Testis (tissue), 3 donors: ENCODE results near the gene EYA2. TPM values are rescaled to one million over a fixed set of nuclear protein-coding genes. Genes with fewer than 3 reads are reported as not detected.

Experiments
- DNase-seq: peaks from one replicate; pipeline ENCODE4 v3.0.0-alpha.2; 2019
- H3K27ac ChIP-seq, 2 donors: fragments of 200-600 bp; sonication (generic); one replicate each; pipeline ENCODE4 v1.5.1; 2019
- H3K27me3 ChIP-seq: fragments of 200-600 bp; sonication (generic); one replicate; pipeline ENCODE4 v1.5.1; 2019
- H3K36me3 ChIP-seq: fragments of 200-600 bp; sonication (generic); one replicate; pipeline ENCODE4 v1.5.1; 2017; ENCODE audit warnings: low read depth; ENCODE audit errors: missing control alignments
- H3K4me1 ChIP-seq: fragments of 200-600 bp; sonication (generic); one replicate; pipeline ENCODE4 v1.5.1; 2019
- H3K4me3 ChIP-seq, 2 donors: fragments of 200-600 bp; sonication (generic); one replicate each; pipeline ENCODE4 v1.5.1; 2017 to 2019
- H3K9me3 ChIP-seq: fragments of 200-600 bp; sonication (generic); one replicate; pipeline ENCODE4 v1.5.1; 2017
- CTCF ChIP-seq, 3 experiments: fragments of 450-650 bp in 2 of 3; fragments of 200-600 bp in 1 of 3; sonication (generic) in 1 of 3; IDR thresholded peaks; one replicate each; pipeline ENCODE4 v1.5.1; 2016 to 2019; ENCODE audit warnings: antibody characterized with exemption in 3 of 3, mild to moderate bottlenecking in 2 of 3, moderate library complexity in 1 of 3
- POLR2A ChIP-seq: fragments of 450-650 bp; IDR thresholded peaks from one replicate; pipeline ENCODE4 v1.6.1; 2017; ENCODE audit warnings: antibody characterized with exemption, mild to moderate bottlenecking, moderate library complexity
- WGBS, 2 donors: methylation state at CpG; one replicate each; pipeline ENCODE4 v1.1.5; 2018; 5-methylcytosine and 5-hydroxymethylcytosine counted together
- intact Hi-C: fragments of 100-400 bp; cut with DNase I; formaldehyde crosslinking; loops from one replicate; pipeline ENCODE4 v1.15.1; 2023; ENCODE audit warnings: low total_unique reads
- polyA plus RNA-seq: library from polyadenylated mRNA; stranded (reverse); fragments of 350-450 nt; fragmentation: Illumina TruSeq; extraction: RNeasy Lipid Tissue Mini Kit (QIAGEN cat#74804); gene quantifications from one replicate; pipeline ENCODE4 v1.2.3, GENCODE V29; 2014; ENCODE audit warnings: low read depth, low replicate concordance; ENCODE audit not compliant: insufficient read depth
- total RNA-seq, 2 donors: library from RNA; depleted of rRNA; stranded (reverse); fragments of >200 nt; gene quantifications; one replicate each; pipeline ENCODE4 v1.2.3, GENCODE V29; 2016

The EYA2 gene
- total and polyA plus RNA-seq, 3 donors from 2014 or later, result 14.6 to 17.2 (median 16.2) TPM

GRCh38 chr20:46979603-46980241 lies 85.1 kb downstream of the EYA2 start:
- TF ChIP-seq POLR2A (no peak), CTCF (IDR thresholded peaks at IDR 0.05) (no peak)
- Histone ChIP-seq H3K9me3 (no peaks in the 10 kb centered on the region), H3K4me1 (peaks cover 7% of the 10 kb centered on the region), H3K27ac (no peak overlapping the region), H3K27me3 (no peaks in the 10 kb centered on the region), H3K4me3 (no peak overlapping the region), H3K36me3 (no peaks in the 10 kb centered on the region)
- DNase-seq, result no peak
- WGBS, 2 donors, result 53 to 71% methylated on average over 8 of the region's 8 CpGs
- intact Hi-C loops, result no loop called here

GRCh38 chr20:46981184-46981583 lies 86.5 kb downstream of the EYA2 start:
- DNase-seq, result no peak
- peak overlapping the region in 1 of 2 donors; percentile 6 for H3K4me3 ChIP-seq
- H3K9me3 ChIP-seq, result no peaks in the 10 kb centered on the region
- no peaks in the 10 kb centered on the region for H3K27me3 ChIP-seq
- H3K27ac ChIP-seq, result no peak overlapping the region
- H3K36me3 ChIP-seq, result no peaks in the 10 kb centered on the region
- TF ChIP-seq CTCF (IDR thresholded peaks at IDR 0.05) (no peak), POLR2A (no peak)
- intact Hi-C loops, result no loop called here
- H3K4me1 ChIP-seq, result peaks cover 9% of the 10 kb centered on the region

- intact Hi-C loops, result no loop called here
- H3K9me3 ChIP-seq, result no peaks in the 10 kb centered on the region
- WGBS, 2 donors, result 91 to 95% methylated on average over 1 of the region's 1 CpG
- no peak for DNase-seq
- no peak overlapping the region for H3K27ac ChIP-seq
- no peak overlapping the region for H3K4me3 ChIP-seq
- H3K4me1 ChIP-seq, result peaks cover 9% of the 10 kb centered on the region
- no peaks in the 10 kb centered on the region for H3K27me3 ChIP-seq
- TF ChIP-seq POLR2A (no peak), CTCF (IDR thresholded peaks at IDR 0.05) (no peak)
- no peaks in the 10 kb centered on the region for H3K36me3 ChIP-seq
Measured at GRCh38 chr20:46983466-46983865, 88.8 kb downstream of the EYA2 start.

GRCh38 chr20:46984405-46984804 lies 89.8 kb downstream of the EYA2 start:
- H3K27ac ChIP-seq, result no peak overlapping the region
- no peak for DNase-seq
- intact Hi-C loops, result no loop called here

More at GRCh38 chr20:46984405-46984804, 89.8 kb downstream of the EYA2 start:
- WGBS, 2 donors, result 83 to 85% methylated on average over 1 of the region's 1 CpG
- TF ChIP-seq POLR2A, result no peak
- no peak for TF ChIP-seq CTCF (IDR thresholded peaks at IDR 0.05)
- Histone ChIP-seq H3K36me3 (no peaks in the 10 kb centered on the region), H3K27me3 (no peaks in the 10 kb centered on the region), H3K9me3 (no peaks in the 10 kb centered on the region), H3K4me1 (peaks cover 9% of the 10 kb centered on the region), H3K4me3 (no peak overlapping the region)
